ENCODE measurements around the gene PLS3. TPM values are rescaled to one million over a fixed set of nuclear protein-coding genes. Genes with fewer than 3 reads are reported as not detected.
"Not testable (repeated sequence)": the region's sequence is repeated elsewhere in the genome, so short reads cannot be mapped to it uniquely, and the experiment has no call there.

Gene PLS3
- total RNA-seq, 1 donor from 2014 or later, result 286 TPM

DNA sequence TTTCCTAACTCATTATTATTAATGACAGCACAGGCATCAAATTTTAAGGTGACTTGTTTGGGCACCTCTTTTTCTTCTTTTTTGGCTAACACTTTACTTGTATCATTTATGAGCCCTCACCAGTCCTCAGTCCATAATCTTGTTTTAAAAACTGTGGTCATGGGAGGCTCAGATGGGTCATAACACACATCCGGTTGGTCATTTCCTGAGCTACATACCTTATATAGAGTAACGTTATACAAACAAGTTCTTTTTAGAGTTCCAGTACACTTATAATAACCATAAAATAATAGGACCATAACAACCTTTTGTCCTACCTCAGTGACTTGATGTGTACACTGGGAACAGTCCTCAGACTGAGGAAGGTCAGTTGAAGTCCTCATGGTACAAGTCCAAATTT lies 21.1 kb upstream of the PLS3 start:
- TF ChIP-seq, protein P1, sequence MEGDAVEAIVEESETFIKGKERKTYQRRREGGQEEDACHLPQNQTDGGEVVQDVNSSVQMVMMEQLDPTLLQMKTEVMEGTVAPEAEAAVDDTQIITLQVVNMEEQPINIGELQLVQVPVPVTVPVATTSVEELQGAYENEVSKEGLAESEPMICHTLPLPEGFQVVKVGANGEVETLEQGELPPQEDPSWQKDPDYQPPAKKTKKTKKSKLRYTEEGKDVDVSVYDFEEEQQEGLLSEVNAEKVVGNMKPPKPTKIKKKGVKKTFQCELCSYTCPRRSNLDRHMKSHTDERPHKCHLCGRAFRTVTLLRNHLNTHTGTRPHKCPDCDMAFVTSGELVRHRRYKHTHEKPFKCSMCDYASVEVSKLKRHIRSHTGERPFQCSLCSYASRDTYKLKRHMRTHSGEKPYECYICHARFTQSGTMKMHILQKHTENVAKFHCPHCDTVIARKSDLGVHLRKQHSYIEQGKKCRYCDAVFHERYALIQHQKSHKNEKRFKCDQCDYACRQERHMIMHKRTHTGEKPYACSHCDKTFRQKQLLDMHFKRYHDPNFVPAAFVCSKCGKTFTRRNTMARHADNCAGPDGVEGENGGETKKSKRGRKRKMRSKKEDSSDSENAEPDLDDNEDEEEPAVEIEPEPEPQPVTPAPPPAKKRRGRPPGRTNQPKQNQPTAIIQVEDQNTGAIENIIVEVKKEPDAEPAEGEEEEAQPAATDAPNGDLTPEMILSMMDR (conservative IDR thresholded peaks at IDR 0.05), result no peak
- H3K36me3 Mint-ChIP-seq (ENCODE audit: low read depth), result no peaks in the 10 kb centered on the region
- peaks cover 11% of the 10 kb centered on the region for H3K4me1 Mint-ChIP-seq
- no peak for DNase-seq (ENCODE audit: low read depth, low spot score)
- no peaks in the 10 kb centered on the region for H3K9me3 Mint-ChIP-seq
- H3K27me3 Mint-ChIP-seq (ENCODE audit: low read depth), result no peaks in the 10 kb centered on the region
- no peak overlapping the region for H3K4me3 Mint-ChIP-seq
- no peak overlapping the region for H3K27ac Mint-ChIP-seq (ENCODE audit: unreplicated experiment)

DNA sequence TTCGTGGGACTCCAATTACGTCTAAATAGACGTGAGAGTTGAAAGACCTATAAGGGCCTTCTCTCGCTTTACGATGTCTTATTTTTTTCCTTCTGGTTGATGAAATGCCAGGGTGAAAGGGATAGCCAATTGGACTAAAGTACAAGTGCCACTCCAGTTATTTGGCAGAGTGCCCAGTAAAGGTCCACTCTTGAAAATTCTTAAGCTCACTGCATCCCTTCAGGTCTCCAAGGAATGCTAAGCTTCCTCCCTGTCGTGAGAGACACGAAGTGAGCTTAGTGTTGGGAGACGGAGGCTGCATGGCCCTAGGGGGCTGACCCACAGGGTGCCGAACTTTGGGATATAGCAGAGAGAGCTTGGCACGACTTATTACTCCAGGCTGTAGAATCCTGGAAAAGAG lies 19.9 kb upstream of the PLS3 start:
- not testable (repeated sequence) for H3K36me3 Mint-ChIP-seq (ENCODE audit: low read depth); H3K4me1 Mint-ChIP-seq; H3K27me3 Mint-ChIP-seq (ENCODE audit: low read depth); H3K4me3 Mint-ChIP-seq; DNase-seq (ENCODE audit: low read depth, low spot score); H3K27ac Mint-ChIP-seq (ENCODE audit: unreplicated experiment); H3K9me3 Mint-ChIP-seq

DNA sequence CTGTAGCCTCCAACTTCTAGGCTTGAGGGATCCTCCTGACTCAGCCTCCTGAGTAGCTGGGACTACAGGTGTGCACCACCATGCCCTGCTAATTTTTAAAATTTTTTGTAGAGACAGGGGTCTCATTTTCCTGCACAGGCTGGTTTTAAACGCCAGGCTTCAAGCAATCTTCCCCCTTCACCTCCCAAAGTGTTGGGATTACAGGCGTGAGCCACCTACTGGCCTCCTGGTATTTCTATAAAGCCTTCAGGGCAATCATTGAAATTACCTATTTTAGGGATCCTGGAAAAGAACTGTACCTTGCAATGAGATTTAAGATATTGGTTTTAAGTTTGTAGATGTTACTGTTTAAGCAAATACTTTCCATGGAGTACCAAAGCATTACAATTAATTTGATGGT lies 13.5 kb upstream of the PLS3 start:
- no peak overlapping the region for H3K4me3 Mint-ChIP-seq
- H3K36me3 Mint-ChIP-seq (ENCODE audit: low read depth), result no peaks in the 10 kb centered on the region
- peaks cover 4% of the 10 kb centered on the region for H3K4me1 Mint-ChIP-seq
- H3K27me3 Mint-ChIP-seq (ENCODE audit: low read depth), result no peaks in the 10 kb centered on the region
- no peak overlapping the region for H3K27ac Mint-ChIP-seq (ENCODE audit: unreplicated experiment)
- TF ChIP-seq, protein P1 (conservative IDR thresholded peaks at IDR 0.05), result peak; percentile 29
- H3K9me3 Mint-ChIP-seq, result no peaks in the 10 kb centered on the region
- DNase-seq (ENCODE audit: low read depth, low spot score), result no peak

DNA sequence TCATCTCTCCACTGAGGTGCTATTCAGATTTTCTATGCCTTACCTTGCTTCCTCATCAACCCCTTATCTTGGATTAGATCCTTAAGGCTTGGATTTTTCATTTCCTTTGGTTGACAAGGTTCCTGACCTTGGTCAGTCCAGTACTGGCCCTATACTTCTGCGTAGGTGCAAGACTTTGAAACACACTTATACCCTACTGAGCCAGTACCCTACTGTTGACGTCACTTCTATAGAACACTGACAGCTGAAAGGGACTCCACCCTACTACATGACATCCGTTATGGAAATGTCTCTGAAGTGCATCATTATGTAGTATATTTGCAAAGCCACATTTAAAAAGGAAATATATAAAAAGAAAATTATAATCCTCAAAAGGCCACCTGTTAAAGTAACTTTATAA lies 12.0 kb upstream of the PLS3 start:
- no peaks in the 10 kb centered on the region for H3K27me3 Mint-ChIP-seq (ENCODE audit: low read depth)
- DNase-seq (ENCODE audit: low read depth, low spot score), result no peak
- H3K4me3 Mint-ChIP-seq, result no peak overlapping the region
- TF ChIP-seq, protein P1 (conservative IDR thresholded peaks at IDR 0.05), result no peak
- peaks cover 4% of the 10 kb centered on the region for H3K4me1 Mint-ChIP-seq
- H3K27ac Mint-ChIP-seq (ENCODE audit: unreplicated experiment), result no peak overlapping the region
- no peaks in the 10 kb centered on the region for H3K9me3 Mint-ChIP-seq
- H3K36me3 Mint-ChIP-seq (ENCODE audit: low read depth), result no peaks in the 10 kb centered on the region

DNA sequence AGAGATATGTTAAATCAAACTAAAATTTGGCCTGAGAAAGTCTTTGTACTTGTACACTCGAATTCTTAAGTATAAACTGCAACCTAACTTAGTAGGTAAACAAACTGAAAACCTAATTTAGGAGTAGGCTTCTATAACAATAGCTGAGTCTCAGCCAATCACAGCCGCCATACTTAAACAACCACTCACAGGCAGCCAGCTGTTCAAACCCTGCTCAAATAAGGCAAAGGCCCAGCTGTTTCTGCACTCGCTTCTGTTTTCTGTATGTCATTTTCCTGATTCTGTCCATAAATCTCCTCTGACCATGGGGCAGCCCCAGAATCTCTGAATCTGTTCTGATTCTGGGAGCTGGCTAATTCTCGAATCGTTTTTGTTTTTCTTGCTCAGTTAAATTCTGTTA lies 7.8 kb upstream of the PLS3 start:
- DNase-seq (ENCODE audit: low read depth, low spot score), result no peak
- Mint-ChIP-seq H3K9me3 (no peaks in the 10 kb centered on the region), H3K4me3 (no peak overlapping the region), H3K27ac (ENCODE audit: unreplicated experiment) (no peak overlapping the region), H3K4me1 (peaks cover 4% of the 10 kb centered on the region), H3K36me3 (ENCODE audit: low read depth) (no peaks in the 10 kb centered on the region), H3K27me3 (ENCODE audit: low read depth) (no peaks in the 10 kb centered on the region)
- TF ChIP-seq, protein P1 (conservative IDR thresholded peaks at IDR 0.05), result no peak

DNA sequence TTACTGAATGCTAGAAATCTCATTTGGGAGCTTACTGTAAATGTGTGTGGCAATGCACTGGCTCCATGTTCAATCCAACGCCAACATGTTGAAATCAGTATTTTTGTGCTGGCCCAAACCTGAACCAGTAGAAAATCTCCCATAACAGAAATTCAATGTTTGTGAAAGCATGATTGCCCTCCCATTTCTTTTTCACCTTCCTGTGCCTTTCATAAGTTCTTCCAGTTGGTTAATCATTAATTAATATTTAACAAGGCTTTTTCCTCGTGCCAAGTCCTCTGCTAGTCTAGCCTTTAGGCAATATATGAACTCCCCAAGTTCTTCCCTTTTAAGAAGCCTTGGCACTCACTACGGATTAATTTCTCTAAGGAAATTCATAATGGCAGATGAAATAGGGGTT lies 1.3 kb upstream of the PLS3 start:
- Mint-ChIP-seq H3K4me3 (peak overlapping the region; percentile 100), H3K36me3 (ENCODE audit: low read depth) (no peaks in the 10 kb centered on the region), H3K9me3 (no peaks in the 10 kb centered on the region), H3K27me3 (ENCODE audit: low read depth) (no peaks in the 10 kb centered on the region), H3K27ac (ENCODE audit: unreplicated experiment) (no peak overlapping the region), H3K4me1 (peaks cover 28% of the 10 kb centered on the region)
- DNase-seq (ENCODE audit: low read depth, low spot score), result no peak
- TF ChIP-seq, protein P1 (conservative IDR thresholded peaks at IDR 0.05), result no peak

Measured in neural crest cell (in vitro differentiated cells).